Uterus (tissue), 4 donors: ENCODE data around the gene CTDSP2. TPM values are rescaled to one million over a fixed set of nuclear protein-coding genes. Genes with fewer than 3 reads are reported as not detected.
"Not testable (repeated sequence)": the region's sequence is repeated elsewhere in the genome, so short reads cannot be mapped to it uniquely, and the experiment has no call there.

Experiments used
- DNase-seq, 2 donors: peaks; one replicate each; pipeline ENCODE4 v3.0.0-alpha.2; 2019 to 2020
- H3K27ac ChIP-seq, 2 donors: fragments of 200-600 bp; sonication (generic); 1 replicate in 1 of 2; 2 replicates in 1 of 2; pipeline ENCODE4 v1.5.1; 2016 to 2018
- H3K27me3 ChIP-seq, 2 donors: fragments of 200-600 bp; sonication (generic); one replicate each; pipeline ENCODE4 v1.5.1; 2018 to 2019; ENCODE audit warnings: control low read depth in 1 of 2
- H3K36me3 ChIP-seq, 2 donors: fragments of 200-600 bp; sonication (generic); one replicate each; pipeline ENCODE4 v1.5.1; 2019; ENCODE audit warnings: control low read depth in 1 of 2
- H3K4me1 ChIP-seq, 2 donors: fragments of 200-600 bp; sonication (generic); one replicate each; pipeline ENCODE4 v1.5.1; 2018 to 2019; ENCODE audit warnings: control low read depth in 1 of 2
- H3K4me3 ChIP-seq, 2 donors: fragments of 200-600 bp; sonication (generic); 1 replicate in 1 of 2; 2 replicates in 1 of 2; pipeline ENCODE4 v1.5.1; 2018 to 2019; ENCODE audit warnings: mild to moderate bottlenecking in 1 of 2
- H3K9me3 ChIP-seq, 2 donors: fragments of 200-600 bp; sonication (generic); one replicate each; pipeline ENCODE4 v1.5.1; 2019; ENCODE audit warnings: control low read depth in 1 of 2
- CTCF ChIP-seq, 4 experiments: fragments of 200-600 bp in 2 of 4; fragments of 450-650 bp in 2 of 4; sonication (generic) in 2 of 4; IDR thresholded peaks; one replicate each; pipeline ENCODE4 v1.5.1; 2016 to 2019; ENCODE audit warnings: antibody characterized with exemption in 4 of 4, mild to moderate bottlenecking in 2 of 4, moderate library complexity in 1 of 4
- POLR2A ChIP-seq, 2 donors: fragments of 450-650 bp; IDR thresholded peaks; one replicate each; pipeline ENCODE4 v1.6.1; 2016; ENCODE audit warnings: antibody characterized with exemption in 2 of 2, mild to moderate bottlenecking in 1 of 2, moderate library complexity in 1 of 2
- intact Hi-C: fragments of 100-400 bp; cut with DNase I; formaldehyde crosslinking; loops from one replicate; pipeline ENCODE4 v1.15.1; 2023; ENCODE audit warnings: low total_unique reads
- total RNA-seq, 4 donors: library from RNA; depleted of rRNA in 3 of 4; stranded (reverse); fragments of >200 nt in 3 of 4; gene quantifications; one replicate each; pipeline versions ENCODE4 v1.1.0 to v1.2.4, GENCODE V29; 2014 to 2023
- donor health status: DM: yes; HTN: yes; CAD: no.

CTDSP2 gene
- total RNA-seq, 4 donors from 2014 or later: 66.2 to 212 (median 90.9) TPM

GRCh38 chr12:57775563-57776246 is 70.8 kb downstream of the CTDSP2 start:
- peaks cover 0 to 8% of the 10 kb centered on the region in 2 donors for H3K4me1 ChIP-seq
- H3K27ac ChIP-seq: no peak overlapping the region
- H3K36me3 ChIP-seq: no peaks in the 10 kb centered on the region
- no peaks in the 10 kb centered on the region for H3K27me3 ChIP-seq
- no peak for TF ChIP-seq POLR2A (IDR thresholded peaks at IDR 0.05)
- TF ChIP-seq CTCF (IDR thresholded peaks at IDR 0.05): no peak
- H3K4me3 ChIP-seq: no peak overlapping the region
- intact Hi-C loops: no loop called here
- no peak for DNase-seq
- H3K9me3 ChIP-seq: no peaks in the 10 kb centered on the region

GRCh38 chr12:57775044-57775443 is 71.5 kb downstream of the CTDSP2 start:
- DNase-seq: no peak
- intact Hi-C loops: no loop called here
- no peak for TF ChIP-seq POLR2A (IDR thresholded peaks at IDR 0.05)
- no peak for TF ChIP-seq CTCF (IDR thresholded peaks at IDR 0.05)
- Histone ChIP-seq H3K4me1 (peaks cover 0 to 8% of the 10 kb centered on the region in 2 donors), H3K9me3 (no peaks in the 10 kb centered on the region), H3K27me3 (no peaks in the 10 kb centered on the region), H3K27ac (no peak overlapping the region), H3K4me3 (no peak overlapping the region), H3K36me3 (no peaks in the 10 kb centered on the region)

- H3K9me3 ChIP-seq, H3K27ac ChIP-seq, DNase-seq, intact Hi-C loops, H3K4me1 ChIP-seq, H3K4me3 ChIP-seq, H3K36me3 ChIP-seq, H3K27me3 ChIP-seq: not testable (repeated sequence)
Observed at GRCh38 chr12:57774634-57775033, 71.9 kb downstream of the CTDSP2 start.

GRCh38 chr12:57772429-57773322 is 73.9 kb downstream of the CTDSP2 start, which contains the start of gene EEF1AKMT3:
EEF1AKMT3 (plus strand) TSS chr12:57772614; CDS start chr12:57772725, 111 bp downstream.
- intact Hi-C loops: no loop called here
- peak; percentile 61 to 63 for DNase-seq
- no peaks in the 10 kb centered on the region for H3K27me3 ChIP-seq
- peaks cover 0 to 8% of the 10 kb centered on the region in 2 donors for H3K4me1 ChIP-seq
- no peaks in the 10 kb centered on the region for H3K36me3 ChIP-seq
- H3K4me3 ChIP-seq: peak within 1 kb of the TSS; percentile 63 to 64
- TF ChIP-seq POLR2A (IDR thresholded peaks at IDR 0.05) (no peak), CTCF (IDR thresholded peaks at IDR 0.05) (no peak)
- peak within 1 kb of the TSS; percentile 89 to 96 for H3K27ac ChIP-seq
- H3K9me3 ChIP-seq: no peaks in the 10 kb centered on the region

GRCh38 chr12:57771873-57772428 is 74.6 kb downstream of the CTDSP2 start, which contains the start of gene METTL1:
METTL1 (minus strand) TSS chr12:57772105; CDS start chr12:57772083, 22 bp downstream.
- Histone ChIP-seq H3K9me3 (no peaks in the 10 kb centered on the region), H3K27me3 (no peaks in the 10 kb centered on the region), H3K27ac (peak within 1 kb of the TSS; percentile 89 to 96), H3K36me3 (no peaks in the 10 kb centered on the region), H3K4me3 (peak within 1 kb of the TSS; percentile 63 to 64), H3K4me1 (peaks cover 0 to 8% of the 10 kb centered on the region in 2 donors)
- TF ChIP-seq CTCF (IDR thresholded peaks at IDR 0.05): peak in 2 of 4 experiments; percentile 10 to 53
- peak in 1 of 2 donors; percentile 65 for TF ChIP-seq POLR2A (IDR thresholded peaks at IDR 0.05)
- peak; percentile 95 to 96 for DNase-seq
- intact Hi-C loops: no loop called here
